ENCODE data around the gene JUP.

GRCh38 chr17:41707803-41708669 is 78.5 kb downstream of the JUP start:
- TF ChIP-seq POLR2A (IDR thresholded peaks at IDR 0.05; ENCODE audit: insufficient read depth in 1 of 2, low read depth in 2 of 2, low read length in 2 of 2) (no peak), KLF12 (CRISPR knock-in tag; IDR thresholded peaks at IDR 0.05; ENCODE audit: borderline replicate concordance) (no peak)
